NCI-H524 treated with DMSO at 0.1 percent for 48 hours (cell line): Measurements from ENCODE around the gene B3GAT3.
"Not testable (repeated sequence)": the region's sequence is repeated elsewhere in the genome, so short reads cannot be mapped to it uniquely, and the experiment has no call there.

Experiments used
- DNase-seq: peaks from one replicate; lab custom pipeline; 2025; lab: John Stamatoyannopoulos, UW

Gene B3GAT3

DNA sequence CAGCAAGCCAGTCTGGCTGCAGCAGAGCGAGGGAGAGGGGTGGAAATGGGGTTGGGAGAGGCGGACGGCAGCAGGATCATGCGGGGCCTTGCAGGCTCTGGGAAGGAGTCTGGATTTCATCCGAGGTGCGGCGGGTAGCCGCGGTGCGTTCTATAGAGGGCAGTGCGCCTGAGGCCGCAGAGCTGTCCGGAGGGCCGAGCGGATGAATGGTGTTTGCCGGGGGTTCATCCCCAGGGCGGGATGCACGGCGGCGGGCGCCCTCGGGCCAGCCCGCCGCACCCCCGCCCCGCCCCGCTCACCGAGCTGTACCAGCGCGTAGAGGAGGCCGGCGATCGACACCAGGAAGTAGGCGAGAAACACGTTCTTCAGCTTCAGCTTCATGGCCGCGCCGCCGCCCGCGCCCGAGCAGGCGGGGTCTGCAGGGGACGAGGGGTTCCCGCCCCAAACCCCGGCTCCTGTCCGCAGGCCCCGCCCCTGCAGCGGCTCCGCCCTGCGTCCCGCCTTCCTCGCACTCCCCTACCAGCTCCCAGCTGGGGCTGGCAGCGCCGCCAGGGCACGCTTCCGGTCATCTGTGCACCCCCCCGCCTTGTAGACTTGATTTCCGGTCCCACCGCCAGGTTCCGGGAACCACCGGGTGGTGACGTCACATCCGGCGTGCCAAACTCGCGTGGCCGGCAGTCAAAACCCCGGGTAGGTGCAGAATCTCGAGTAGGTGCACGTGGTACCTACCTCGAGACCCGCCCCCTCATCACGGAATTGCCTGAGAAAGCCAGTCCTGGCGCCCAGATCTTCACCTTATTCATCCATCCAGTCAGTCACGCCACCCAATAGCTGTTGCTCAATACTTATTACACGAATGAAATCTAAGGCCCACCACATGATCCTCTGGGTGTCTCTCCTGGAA, at the start of gene B3GAT3:
B3GAT3 (minus strand) TSS at position 420 of the 904 bp plus-strand sequence; CDS start at position 381, 39 bp downstream.
- peak; percentile 86 for DNase-seq

DNA sequence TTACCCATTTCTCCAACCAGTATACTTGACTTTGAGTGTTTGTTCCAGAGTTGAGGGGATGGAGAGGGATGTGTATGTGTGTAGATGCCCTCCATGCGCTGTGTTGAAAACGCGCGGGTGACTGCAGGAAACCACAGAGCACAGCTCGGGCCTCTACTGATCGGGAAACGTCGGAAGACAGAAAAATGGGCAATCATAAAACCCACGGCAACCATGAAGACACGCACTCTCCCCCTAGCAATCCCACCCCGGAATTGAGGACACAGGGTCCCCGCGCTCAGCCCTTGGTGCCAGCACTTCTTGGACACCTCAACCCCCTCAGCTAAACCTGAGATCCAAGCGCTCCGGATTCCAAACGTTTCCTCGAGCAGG, 49.4 kb upstream of the B3GAT3 start:
- no peak for DNase-seq

DNA sequence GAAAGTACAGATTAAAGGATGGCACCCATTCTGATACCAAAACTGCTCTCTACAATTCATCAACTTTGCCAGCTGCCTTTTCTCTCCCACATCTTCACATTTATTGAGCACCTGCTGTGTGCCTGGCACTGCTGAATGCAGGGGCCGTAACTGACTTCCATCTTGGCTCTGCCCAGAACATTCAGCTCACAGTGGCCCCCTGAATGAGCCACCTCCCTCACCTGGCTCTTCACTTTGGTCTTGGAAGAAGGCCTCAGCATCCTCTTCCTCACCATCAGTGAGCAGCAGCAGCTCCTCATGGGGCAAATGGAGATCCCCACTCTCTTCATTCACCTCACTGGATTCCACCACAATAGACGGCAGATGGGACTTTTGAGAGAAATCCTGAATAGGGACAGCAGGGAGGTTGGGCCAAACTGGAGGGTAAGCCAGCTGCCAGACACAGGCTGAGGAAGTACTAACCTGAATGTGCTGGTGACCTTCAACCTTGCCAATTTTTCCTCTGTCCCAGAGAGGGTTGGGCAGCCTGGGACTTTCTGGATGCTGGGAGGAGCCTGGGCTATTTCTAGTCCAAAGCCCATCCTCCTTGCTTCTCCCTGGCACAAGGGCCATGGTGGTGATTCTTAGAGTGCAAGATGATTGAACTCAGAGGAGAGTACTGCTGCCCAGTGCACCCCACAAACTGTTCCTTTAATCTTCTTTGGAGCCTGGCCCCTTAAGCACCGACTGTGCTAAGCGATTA, 47.8 kb upstream of the B3GAT3 start:
- DNase-seq, result no peak

DNA sequence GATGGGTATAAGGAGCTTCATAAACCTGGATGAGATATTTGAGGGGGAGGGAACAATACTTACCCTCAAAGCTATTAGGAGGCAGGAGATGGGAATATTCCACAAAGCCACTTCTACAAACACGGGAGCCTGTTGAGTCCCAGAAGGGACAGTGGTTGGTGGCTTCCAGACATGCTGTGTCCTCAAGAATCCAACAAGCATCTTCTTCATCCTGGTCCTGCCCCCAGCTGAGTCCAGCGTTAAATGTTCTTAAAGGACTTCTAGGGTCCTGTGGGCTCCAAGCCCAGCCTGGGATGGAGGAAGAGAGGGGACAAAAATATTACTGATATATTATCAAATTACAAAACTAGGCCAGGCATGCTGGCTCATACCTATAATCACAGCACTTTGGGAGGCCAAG, 45.7 kb upstream of the B3GAT3 start:
- no peak for DNase-seq

DNA sequence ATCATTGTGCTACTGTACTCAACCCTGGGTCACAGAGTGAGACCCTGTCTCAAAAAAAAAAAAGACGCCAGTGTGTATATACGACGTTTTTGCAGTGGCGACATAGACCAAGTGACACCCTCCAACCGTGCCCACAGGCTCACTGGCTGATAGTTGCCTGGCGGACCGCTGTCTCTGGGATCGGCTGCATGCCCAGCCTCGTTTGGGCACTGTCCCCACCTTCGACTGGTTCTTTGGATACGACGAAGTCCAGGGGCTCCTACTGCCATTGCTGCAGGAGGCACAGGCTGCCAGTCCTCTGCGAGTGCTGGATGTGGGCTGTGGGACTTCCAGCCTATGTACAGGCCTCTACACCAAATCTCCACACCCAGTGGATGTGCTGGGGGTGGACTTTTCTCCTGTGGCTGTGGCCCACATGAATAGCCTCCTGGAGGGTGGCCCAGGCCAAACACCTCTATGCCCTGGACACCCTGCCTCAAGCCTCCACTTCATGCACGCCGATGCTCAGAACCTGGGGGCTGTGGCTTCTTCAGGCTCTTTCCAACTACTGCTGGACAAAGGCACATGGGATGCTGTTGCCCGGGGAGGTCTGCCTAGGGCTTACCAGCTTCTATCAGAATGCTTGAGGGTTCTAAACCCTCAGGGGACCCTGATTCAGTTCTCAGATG, 44.6 kb upstream of the B3GAT3 start:
- DNase-seq, result no peak

DNA sequence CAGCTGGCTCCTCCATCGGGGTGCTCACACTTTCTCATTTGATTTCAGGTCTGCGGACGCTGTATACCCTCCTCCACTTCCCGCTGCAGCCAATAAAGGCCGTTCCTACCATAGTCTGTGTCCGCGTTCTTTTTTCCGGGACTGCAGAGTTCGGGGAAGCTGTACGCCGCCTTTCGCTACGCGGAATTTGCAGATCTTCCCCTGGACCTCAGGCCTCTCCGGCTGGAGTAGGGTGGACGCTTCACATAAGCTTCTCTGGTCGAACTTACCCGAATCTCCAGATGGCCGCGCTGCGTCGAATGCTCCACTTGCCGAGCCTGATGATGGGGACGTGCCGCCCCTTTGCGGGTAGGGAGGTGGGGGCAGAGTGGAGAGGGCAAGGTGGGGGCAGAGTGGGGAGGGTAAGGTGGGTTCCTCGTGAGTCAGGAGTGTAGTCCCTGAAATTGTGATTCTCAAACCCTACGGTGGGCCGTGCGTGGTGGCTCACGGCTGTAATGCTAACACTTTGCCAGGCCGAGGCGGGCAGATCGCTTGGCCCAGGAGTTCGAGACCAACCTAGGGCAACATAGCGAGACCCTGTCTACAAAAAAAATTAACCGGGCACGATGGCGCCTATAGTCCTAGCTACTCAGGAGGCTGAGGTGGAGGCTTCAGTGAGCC, 43.9 kb upstream of the B3GAT3 start:
- no peak for DNase-seq

DNA sequence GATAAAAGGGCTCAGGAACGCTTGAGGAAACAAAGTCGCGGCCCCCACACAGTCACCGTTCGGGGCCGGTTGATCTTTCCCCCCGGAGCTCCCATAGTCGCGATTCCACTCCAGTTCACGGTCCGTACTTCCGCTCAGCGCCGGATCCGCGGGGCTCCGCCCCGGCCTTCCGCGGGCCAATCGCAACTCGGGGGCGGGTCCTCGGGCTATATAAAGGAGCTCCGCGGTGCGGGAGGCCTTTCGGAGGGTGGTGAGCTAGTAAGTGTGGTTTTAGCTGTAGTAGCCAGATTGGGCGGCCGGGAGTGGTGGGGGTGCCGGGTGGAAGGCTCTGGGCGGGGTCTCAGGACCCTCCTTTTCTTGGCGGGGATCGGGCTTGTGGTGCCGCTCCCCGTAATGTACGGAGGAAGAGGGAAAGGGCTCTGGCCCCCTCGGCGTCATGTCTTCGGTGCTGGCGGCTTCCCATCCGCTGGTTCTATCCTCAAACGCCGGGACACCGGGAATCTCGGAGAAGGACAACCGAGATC, 43.4 kb upstream of the B3GAT3 start, which contains the start of the genes C11orf98 and CSKMT:
C11orf98 (minus strand) TSS at position 136 of the 524 bp plus-strand sequence; CDS start at position 95, 41 bp downstream.
CSKMT (plus strand) TSS at position 238 of the 524 bp plus-strand sequence. CDS start 568 bp downstream, outside the sequence.
- DNase-seq, result peak; percentile 64

DNA sequence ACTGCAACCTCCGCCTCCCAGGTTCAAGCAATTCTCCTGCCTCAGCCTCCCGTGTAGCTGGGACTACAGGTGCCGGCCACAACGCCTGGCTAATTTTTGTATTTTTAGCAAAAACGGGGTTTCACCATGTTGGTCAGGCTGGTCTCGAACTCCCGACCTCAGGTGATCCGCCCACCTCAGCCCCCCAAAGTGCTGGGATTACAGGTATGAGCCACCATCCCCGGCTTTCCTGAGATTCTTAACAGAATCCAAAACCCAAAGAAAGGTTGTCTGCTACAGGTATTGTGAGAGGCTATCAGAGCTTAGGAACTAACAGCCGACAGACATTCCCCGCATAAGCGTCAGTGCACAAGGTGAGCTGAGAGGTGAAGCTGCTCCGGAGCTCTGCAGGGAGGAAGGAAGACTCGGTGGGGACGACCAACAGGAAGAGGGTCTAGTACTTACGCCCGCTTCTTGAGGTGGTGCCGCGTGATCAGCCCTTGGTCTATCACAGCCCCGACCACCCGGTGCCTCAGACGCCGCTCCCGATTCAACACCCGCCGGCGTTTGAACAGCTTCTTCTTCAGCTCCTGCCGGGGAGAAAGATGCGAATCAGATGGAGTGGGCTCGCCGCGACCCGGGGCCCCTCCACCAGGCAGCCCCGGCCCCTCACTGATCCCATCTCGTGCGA, 42.8 kb upstream of the B3GAT3 start:
- DNase-seq, result no peak

DNA sequence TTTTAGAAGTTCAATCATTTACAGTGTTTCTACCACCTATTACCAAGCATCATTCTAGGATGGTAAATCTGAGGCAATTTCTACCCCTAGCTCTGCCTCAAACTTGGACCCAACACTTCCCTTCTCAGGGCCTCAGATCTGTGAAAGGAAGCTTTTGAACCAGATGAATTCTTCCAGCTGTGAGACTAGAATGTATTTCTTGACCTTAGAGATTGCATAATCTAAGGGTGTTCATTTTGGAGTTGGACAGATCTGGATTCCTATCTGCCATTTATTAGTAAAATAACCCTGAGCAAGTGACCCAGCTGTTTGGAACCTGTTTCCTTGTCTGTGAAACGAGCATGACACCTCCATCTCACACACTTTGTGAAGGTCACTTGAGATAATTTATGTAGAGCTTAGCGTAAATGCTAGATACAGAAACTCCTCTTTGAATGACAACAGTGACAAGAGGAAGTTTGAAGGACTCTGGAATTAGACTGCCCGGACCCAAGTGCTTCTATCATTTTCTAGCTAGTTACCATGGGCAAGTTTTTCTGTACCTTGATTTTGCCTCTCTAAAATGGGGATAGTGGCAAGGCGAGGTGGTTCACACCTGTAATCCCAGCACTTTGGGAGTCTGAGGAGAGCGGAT, 35.1 kb upstream of the B3GAT3 start:
- no peak for DNase-seq

DNA sequence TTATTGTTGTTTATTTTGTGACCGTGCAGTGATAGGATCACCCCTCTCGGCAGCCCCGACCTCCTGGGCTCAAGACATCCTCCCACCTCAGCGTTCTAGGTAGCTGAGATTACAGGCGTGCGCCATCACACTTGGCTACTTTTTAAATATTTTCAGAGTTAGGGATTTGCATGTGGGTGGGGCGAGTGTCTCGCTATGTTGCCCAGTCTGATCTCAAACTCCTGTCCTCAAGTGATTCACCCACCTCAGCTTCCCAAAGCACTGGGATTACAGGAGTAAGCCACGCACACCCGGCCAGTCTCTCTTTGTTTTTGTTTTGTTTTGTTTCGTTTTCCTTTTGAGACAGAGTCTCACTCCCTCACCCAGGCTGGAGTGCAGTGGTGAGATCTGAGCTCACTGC, 32.5 kb upstream of the B3GAT3 start:
- DNase-seq, result no peak

DNA sequence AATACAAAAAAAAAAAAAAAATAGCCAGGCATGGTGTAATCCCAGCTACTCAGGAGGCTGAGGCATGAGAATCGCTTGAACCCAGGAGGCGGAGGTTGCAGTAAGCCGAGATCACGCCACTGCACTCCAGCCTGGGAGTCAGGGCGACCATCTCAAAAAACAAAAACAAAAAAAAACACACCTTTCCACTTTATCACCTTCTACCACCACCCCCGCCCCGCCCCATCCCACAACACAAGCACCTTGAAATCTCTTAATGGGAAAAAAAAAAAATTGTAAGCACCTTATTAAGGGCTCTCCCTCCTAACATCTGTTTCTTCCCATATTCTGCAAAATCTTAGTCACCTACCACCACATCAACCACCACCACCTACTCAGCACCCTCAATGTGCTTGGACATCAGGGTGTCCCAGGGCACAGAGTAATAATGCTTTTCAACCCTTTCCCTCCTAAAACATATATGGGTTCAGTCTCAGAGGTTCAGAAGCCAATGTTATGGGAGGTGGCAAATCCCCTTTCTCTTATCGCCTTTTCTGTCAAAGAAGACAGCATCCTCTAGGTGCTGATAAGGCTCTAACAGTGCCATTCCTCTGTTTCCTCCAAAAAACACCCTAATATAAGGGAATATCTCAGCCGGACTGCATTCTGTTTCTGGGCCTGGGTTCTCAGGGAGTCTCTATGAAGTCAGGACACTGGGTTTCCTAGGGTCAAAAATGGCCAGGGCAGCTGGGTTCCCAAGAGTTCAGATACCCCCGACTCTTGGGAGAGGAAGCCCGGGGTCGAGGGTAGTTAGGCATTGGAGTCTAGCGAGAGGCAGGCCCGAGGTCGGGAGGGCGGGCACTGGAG, 30.6 kb upstream of the B3GAT3 start:
- no peak for DNase-seq

DNA sequence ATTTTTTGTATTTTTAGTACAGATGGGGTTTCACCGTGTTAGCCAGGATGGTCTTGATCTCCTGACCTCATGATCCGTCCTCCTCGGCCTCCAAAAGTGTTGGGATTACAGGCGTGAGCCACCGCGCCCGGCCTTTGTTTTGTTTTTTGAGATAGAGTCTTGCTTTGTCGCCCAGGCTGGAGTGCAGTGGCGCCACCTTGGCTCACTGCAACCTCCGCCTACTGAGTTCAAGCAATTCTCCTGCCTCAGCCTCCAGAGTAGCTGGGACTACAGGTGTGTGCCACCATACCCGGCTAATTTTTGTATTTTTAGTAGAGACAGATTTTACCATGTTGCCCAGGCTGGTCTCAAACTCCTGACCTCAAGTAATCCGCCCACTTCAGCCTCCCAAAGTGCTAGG, 28.5 kb upstream of the B3GAT3 start:
- DNase-seq, result not testable (repeated sequence)

DNA sequence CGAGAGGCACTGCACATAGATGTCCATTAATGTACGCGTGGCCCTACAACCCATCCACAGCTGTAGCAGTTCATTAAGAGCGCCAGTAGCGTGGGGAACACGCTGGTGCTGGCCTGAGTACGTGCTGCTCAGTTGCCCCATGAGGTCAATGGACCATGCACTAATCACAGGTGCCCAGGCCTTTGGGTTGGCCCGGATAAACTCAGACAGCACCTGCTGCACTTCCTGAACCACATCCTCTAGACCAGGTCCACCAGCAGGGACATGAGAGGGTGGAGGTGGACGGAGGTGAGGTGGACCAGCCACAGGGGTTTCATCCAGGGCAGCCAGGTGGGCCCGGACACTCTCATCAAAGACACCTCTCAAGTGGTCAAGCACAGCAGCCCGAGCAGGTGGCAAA, 27.7 kb upstream of the B3GAT3 start:
- no peak for DNase-seq

DNA sequence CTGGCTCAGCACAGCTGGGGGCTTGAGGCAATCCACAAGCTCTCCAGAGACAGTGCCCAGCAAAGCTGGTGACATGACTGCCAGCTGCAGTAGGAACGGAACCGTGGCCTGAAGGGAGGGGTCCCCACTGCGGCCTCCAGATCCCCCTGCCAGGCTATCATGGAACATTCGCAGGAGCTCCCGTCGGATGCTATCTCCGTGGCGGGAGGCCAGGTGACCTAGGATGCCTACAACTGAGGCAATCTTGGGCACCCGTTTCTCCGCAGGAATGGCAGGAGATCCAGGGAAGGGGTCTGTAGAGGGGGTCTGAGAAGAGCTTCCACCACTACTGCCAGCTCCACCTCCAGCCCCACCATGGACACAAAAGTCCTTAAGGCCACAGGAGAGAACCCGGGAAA, 27.2 kb upstream of the B3GAT3 start:
- DNase-seq, result no peak

DNA sequence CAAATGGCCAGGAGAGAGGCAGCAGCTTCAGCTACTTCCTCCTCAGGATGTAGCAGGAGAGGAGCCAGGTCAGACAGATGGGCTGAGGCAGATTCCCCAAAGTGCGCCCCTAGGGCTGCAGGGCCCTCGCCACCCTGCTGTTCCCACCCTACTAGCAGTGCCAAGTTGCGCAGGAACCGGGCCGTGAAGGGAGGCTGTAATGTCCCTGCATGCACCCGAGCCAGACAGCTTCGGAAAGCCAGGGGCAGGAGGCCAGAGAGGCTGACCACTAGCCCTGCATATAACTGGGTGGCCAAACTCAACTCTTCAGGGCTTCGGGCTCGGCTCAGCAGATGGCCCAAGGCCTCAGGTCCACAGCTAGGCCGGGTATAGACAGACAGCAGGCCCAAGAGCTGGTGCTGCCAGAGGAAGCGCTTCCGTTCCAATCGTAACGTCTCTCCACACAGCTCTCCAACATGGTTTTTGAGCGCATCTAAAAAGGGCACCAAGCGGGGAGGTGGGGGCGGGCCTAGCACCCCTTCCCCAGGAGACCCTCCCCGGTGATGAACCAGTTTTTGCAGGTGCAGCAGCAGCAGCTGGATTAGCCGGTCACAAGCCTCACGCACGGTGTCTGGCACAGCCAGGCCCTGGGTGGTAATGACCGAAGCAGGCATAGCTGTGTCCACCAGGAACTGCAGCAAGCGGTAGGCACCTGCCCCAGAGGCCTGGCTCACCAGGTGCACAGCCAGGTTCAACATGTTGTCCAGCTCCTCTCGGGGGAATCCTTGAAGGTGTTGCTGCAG, 26.6 kb upstream of the B3GAT3 start:
- DNase-seq, result no peak

DNA sequence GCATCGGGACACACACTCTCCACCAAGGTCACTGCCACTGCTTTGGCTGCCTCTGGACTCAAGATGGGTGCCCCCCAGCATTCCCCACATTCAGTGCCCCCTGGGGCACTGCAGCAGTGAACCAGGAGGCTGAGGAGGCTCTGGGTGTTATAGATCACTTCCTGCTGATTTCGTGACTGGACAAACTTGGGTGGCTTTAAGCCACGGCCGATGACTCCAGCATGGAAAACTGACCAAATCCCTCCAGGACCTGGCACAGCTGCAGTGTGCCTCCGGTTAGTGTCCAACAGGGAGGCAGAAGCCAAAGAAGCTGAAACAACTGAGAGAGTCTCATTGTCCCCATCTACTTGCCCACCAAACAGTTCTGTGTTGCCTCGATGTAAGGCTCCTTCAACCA, 25.8 kb upstream of the B3GAT3 start:
- no peak for DNase-seq

DNA sequence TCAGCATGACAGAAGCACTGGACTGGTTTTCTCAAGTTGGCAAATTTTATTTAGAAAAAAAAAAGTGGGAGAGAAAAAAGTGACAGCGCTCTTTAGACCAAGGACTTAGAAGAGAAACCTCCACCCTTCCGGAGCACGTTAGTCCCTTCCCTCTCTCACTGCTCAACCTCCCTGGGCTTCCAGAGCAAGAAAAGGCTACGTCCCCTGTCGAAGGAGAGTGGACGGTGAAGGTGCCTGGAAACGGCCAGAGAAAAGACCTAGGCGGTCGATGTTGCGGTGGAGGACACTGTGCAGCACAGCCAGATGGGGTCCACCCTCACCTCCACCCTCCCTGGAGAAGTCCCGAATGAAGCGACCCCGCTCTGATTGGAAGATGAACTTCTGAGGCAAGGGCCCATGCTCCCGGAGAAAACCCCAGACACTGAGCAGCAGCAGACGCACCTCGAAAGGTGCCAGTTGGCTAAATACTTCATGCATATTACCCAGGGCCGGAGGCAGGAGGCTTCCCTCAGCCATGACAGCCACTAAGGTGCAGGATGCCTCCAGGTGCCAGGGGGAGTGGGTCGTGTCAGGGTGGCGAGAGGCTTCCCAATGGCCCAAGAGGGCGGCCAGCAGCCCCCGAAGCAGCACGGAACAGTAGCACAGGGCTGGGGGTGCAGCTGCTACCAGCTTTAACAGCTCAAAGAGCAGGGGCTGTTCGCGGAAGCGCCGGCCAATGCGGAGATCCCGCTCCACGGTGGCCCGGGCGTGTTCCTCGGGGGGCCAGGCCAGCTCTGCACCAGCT, 25.2 kb upstream of the B3GAT3 start:
- no peak for DNase-seq
